Gastrocnemius medialis (tissue), 4 donors: Measurements from ENCODE around the gene HTR1B. TPM values are rescaled to one million over a fixed set of nuclear protein-coding genes. Genes with fewer than 3 reads are reported as not detected.

ENCODE experiments used
- ATAC-seq, 2 donors: fragments of 150-250 bp; one replicate each; pipeline ENCODE4 v1.9.1; 2016
- DNase-seq, 2 donors: peaks; one replicate each; pipeline ENCODE4 v3.0.0-alpha.2; 2019
- H3K27ac ChIP-seq, 4 donors: fragments of 200-600 bp; sonication (generic); 1 replicate in 1 of 4; 2 replicates in 3 of 4; pipeline ENCODE4 v1.5.1; 2016 to 2018; ENCODE audit warnings: mild to moderate bottlenecking in 2 of 4, moderate library complexity in 1 of 4
- H3K27me3 ChIP-seq, 3 donors: fragments of 200-600 bp; sonication (generic) in 2 of 3; 1 replicate in 1 of 3; 2 replicates in 2 of 3; pipeline versions ENCODE4 v1.5.1 to v1.6.0; 2016 to 2019; ENCODE audit warnings: mild to moderate bottlenecking in 1 of 3, moderate library complexity in 1 of 3
- H3K36me3 ChIP-seq, 2 donors: fragments of 200-600 bp; sonication (generic) in 1 of 2; one replicate each; pipeline ENCODE4 v1.5.1; 2017 to 2018
- H3K4me1 ChIP-seq, 2 donors: fragments of 200-600 bp; sonication (generic) in 1 of 2; one replicate each; pipeline ENCODE4 v1.5.1; 2016 to 2017; ENCODE audit warnings: mild to moderate bottlenecking in 2 of 2
- H3K4me3 ChIP-seq, 4 donors: fragments of 200-600 bp; sonication (generic) in 3 of 4; 1 replicate in 1 of 4; 2 replicates in 3 of 4; pipeline ENCODE4 v1.5.1; 2016 to 2019; ENCODE audit warnings: mild to moderate bottlenecking in 2 of 4
- H3K9me3 ChIP-seq, 3 donors: fragments of 200-600 bp; sonication (generic) in 2 of 3; 1 replicate in 1 of 3; 2 replicates in 2 of 3; pipeline ENCODE4 v1.5.1; 2016 to 2019
- CTCF ChIP-seq, 5 experiments: fragments of 450-650 bp in 3 of 5; fragments of 200-600 bp in 2 of 5; sonication (generic) in 2 of 5; IDR thresholded peaks in 4 of 5; conservative IDR thresholded peaks in 1 of 5; 1 replicate in 4 of 5; 2 replicates in 1 of 5; pipeline ENCODE4 v1.5.1; 2016 to 2019; ENCODE audit warnings: antibody characterized with exemption in 5 of 5, mild to moderate bottlenecking in 3 of 5, moderate library complexity in 3 of 5
- POLR2A ChIP-seq, 2 donors: fragments of 450-650 bp; IDR thresholded peaks; one replicate each; pipeline ENCODE4 v1.6.1; 2017; ENCODE audit warnings: antibody characterized with exemption in 2 of 2, mild to moderate bottlenecking in 2 of 2, moderate library complexity in 2 of 2
- in situ Hi-C, 4 donors: fragments of 200-750 bp; cut with MboI; loops; one replicate each; pipeline versions ENCODE4 v1.15.0 to v1.8.0; 2017; ENCODE audit warnings: low sequenced_read_pairs in 4 of 4
- intact Hi-C: fragments of 100-400 bp; cut with DNase I; formaldehyde crosslinking; loops from one replicate; pipeline ENCODE4 v1.15.1; 2023; ENCODE audit warnings: low total_unique reads
- total RNA-seq, 4 donors: library from RNA; depleted of rRNA; stranded (reverse); fragments of >200 nt; gene quantifications; one replicate each; pipeline versions ENCODE4 v1.1.0 to v1.2.3, GENCODE V29; 2016

Gene HTR1B
- total RNA-seq, 4 donors from 2014 or later = not detected

DNA sequence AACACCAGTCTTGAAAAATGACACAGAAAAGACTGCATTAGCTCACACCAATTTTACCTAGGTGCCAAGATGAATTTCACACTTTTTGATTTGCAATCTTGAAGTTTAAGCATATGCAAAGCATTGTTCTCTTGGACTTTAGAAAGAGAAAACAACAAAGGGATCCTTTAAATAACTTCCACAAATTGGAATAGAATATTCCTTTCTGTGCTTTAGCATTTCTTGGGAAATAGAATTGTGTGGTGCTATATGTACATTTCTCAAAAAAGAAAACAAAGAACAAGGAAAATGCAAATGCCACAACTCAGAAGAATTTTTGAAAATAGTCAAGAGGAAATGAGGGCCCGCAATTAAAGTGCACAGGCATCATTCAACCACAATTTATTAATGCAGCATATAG, 17.0 kb downstream of the HTR1B start:
- no peak for TF ChIP-seq POLR2A (IDR thresholded peaks at IDR 0.05)
- no peak for ATAC-seq
- Histone ChIP-seq H3K4me3 (no peak overlapping the region), H3K27ac (no peak overlapping the region), H3K4me1 (no peaks in the 10 kb centered on the region), H3K27me3 (no peaks in the 10 kb centered on the region), H3K9me3 (no peaks in the 10 kb centered on the region), H3K36me3 (no peaks in the 10 kb centered on the region)
- DNase-seq = no peak
- intact Hi-C loops (no loop called here), in situ Hi-C loops (no loop called here)

GRCh38 chr6:77445214-77445613, 18.1 kb downstream of the HTR1B start:
- ATAC-seq = no peak
- Histone ChIP-seq H3K9me3 (no peaks in the 10 kb centered on the region), H3K4me3 (no peak overlapping the region), H3K36me3 (no peaks in the 10 kb centered on the region), H3K4me1 (no peaks in the 10 kb centered on the region), H3K27ac (no peak overlapping the region), H3K27me3 (no peaks in the 10 kb centered on the region)
- no peak for TF ChIP-seq CTCF (IDR thresholded peaks at IDR 0.05 in 4 of 5, conservative IDR thresholded peaks at IDR 0.05 in 1 of 5)
- no peak for TF ChIP-seq POLR2A (IDR thresholded peaks at IDR 0.05)
- intact Hi-C loops = no loop called here
- in situ Hi-C loops = no loop called here
- no peak for DNase-seq

- H3K36me3 ChIP-seq = no peaks in the 10 kb centered on the region
- H3K27ac ChIP-seq = no peak overlapping the region
- no peaks in the 10 kb centered on the region for H3K4me1 ChIP-seq
- ATAC-seq = no peak
- no peak for DNase-seq
- intact Hi-C loops (no loop called here), in situ Hi-C loops (no loop called here)
- no peaks in the 10 kb centered on the region for H3K27me3 ChIP-seq
- H3K9me3 ChIP-seq = no peaks in the 10 kb centered on the region
- no peak overlapping the region for H3K4me3 ChIP-seq
- TF ChIP-seq CTCF (IDR thresholded peaks at IDR 0.05 in 4 of 5, conservative IDR thresholded peaks at IDR 0.05 in 1 of 5) (no peak), POLR2A (IDR thresholded peaks at IDR 0.05) (no peak)
Observed at GRCh38 chr6:77440206-77440976, 22.9 kb downstream of the HTR1B start.

DNA sequence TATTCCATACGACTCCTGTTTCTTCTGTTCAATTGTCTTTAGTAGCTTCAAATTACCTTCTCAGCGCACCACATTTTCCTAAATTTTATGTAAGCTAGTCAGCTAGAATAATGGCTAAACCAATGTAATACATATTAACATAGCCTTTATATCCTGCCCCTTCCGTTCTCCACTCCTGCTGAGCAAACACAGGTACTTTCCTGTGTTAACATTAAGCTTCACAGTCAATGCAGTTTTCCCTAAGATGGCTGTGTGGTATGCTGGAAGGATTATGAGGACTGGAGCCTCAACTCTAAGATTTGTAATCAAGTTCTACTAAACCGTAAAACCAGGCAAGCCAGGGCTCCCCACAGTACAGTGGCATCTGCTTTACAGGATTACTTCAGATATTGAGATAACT, 29.4 kb downstream of the HTR1B start:
- in situ Hi-C loops = no loop called here
- Histone ChIP-seq H3K36me3 (no peaks in the 10 kb centered on the region), H3K9me3 (no peaks in the 10 kb centered on the region), H3K4me1 (no peaks in the 10 kb centered on the region), H3K4me3 (no peak overlapping the region), H3K27me3 (no peaks in the 10 kb centered on the region), H3K27ac (no peak overlapping the region)
- ATAC-seq (no peak), DNase-seq (no peak)
- intact Hi-C loops = no loop called here
- TF ChIP-seq CTCF (IDR thresholded peaks at IDR 0.05 in 4 of 5, conservative IDR thresholded peaks at IDR 0.05 in 1 of 5) (no peak), POLR2A (IDR thresholded peaks at IDR 0.05) (no peak)

DNA sequence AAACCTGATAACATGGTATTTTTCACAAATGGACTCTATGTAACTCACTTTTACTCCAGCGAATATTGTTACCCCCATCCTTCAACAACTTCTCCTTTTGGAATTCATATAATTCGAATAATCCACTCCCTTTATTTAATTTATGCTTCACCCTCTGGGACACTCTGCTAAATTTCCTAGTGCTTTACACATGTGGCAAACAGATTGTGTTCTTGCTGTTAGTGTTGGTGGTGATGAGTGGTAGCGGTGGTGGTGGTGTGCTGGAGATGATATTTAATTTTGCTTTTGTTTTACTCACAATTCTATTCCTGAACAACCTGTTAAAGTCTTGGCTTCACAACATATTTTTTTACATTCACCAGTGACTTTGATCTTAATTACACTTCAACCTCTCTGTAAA, 32.8 kb downstream of the HTR1B start:
- no peak overlapping the region for H3K27ac ChIP-seq
- ATAC-seq = no peak
- H3K4me3 ChIP-seq = no peak overlapping the region
- TF ChIP-seq POLR2A (IDR thresholded peaks at IDR 0.05) (no peak), CTCF (IDR thresholded peaks at IDR 0.05 in 4 of 5, conservative IDR thresholded peaks at IDR 0.05 in 1 of 5) (no peak)
- intact Hi-C loops = no loop called here
- H3K36me3 ChIP-seq = no peaks in the 10 kb centered on the region
- H3K4me1 ChIP-seq = no peaks in the 10 kb centered on the region
- H3K9me3 ChIP-seq = no peaks in the 10 kb centered on the region
- H3K27me3 ChIP-seq = no peaks in the 10 kb centered on the region
- in situ Hi-C loops = no loop called here
- no peak for DNase-seq
